ENCODE measurements around the gene TNFRSF19.
A peak's percentile ranks its signal among the peaks of the same experiment; 100 is the strongest.
"Not testable (repeated sequence)": the region's sequence is repeated elsewhere in the genome, so short reads cannot be mapped to it uniquely, and the experiment has no call there.

The TNFRSF19 gene

DNA sequence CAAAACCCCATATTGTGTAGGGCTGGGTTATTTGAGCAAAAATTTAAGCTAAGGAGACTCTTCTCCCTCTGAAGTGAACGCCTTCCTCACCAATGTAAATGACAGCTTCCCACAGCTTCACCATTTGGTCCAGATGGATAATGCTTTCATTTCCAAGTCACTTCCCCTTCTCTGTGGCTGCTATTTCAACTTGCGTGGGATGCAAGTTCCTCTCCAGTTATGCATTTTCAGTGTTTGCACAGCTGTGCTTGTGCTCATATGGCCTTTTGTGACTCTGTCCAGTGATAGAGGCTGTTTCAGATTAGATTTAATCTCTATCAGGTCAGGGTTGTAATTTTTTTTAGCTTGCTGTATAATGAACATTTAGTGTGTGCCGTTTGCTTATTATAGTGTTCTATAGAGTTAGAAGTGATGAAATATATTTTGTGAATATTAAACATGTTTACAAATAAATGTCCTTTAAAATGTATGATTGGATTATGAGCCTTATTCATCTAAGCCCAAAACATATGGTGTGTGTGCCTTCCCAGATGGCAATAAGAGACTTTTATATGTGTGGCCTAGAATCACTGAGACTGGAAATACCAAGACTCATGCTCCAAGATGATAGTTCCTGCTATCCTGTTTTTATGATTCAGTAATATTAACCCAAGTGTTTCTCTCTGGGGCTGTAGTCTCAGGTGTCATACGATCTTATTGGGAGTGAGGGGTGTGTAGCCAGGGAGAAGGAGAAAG, 86.6 kb downstream of the TNFRSF19 start:
- DNase-seq = peak; percentile 46

DNA sequence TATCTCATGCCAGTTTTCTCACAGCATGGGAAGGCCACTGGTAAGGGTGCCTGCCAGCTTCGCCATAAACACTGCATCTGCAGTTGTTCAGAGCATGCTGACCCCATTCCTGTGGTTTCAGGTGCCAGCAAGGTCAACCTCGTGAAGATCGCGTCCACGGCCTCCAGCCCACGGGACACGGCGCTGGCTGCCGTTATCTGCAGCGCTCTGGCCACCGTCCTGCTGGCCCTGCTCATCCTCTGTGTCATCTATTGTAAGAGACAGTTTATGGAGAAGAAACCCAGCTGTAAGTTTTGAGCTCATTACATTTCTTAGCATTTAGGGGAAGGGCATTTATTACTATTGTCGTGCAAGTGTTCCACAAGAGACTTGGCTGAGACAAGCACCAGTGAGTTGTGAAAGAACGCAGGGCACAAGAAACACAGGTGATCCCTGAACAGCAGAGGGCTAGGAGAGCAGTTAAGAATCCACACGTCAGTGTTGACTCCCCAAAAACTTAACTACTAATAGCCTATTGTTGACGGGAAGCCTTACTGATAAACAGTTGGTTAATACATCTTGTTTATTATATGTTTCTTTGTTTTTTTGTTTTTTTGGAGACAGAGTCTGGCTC, 88.8 kb downstream of the TNFRSF19 start:
- DNase-seq = no peak

- DNase-seq = no peak
Measured at GRCh38 chr13:23660249-23660648, 90.0 kb downstream of the TNFRSF19 start.

DNA sequence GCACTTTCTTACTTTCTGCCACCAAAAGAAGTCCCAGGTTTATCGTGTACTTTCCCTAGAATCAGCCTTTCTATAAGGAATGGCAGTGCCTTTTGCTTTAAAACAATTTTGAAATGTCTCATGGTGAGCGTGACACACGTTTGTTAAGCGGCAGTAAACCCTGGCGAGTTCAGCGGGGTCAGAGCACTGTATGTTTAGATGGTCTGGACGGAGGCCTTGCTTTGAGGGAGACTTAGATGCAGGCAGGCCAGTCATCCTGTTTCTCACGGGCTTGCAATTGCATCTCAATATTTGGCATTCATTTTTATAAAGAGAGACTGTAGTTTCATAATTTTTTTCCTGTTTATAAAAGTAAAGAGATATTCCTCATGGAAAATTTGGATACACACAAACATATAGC, 96.4 kb downstream of the TNFRSF19 start:
- DNase-seq = no peak

DNA sequence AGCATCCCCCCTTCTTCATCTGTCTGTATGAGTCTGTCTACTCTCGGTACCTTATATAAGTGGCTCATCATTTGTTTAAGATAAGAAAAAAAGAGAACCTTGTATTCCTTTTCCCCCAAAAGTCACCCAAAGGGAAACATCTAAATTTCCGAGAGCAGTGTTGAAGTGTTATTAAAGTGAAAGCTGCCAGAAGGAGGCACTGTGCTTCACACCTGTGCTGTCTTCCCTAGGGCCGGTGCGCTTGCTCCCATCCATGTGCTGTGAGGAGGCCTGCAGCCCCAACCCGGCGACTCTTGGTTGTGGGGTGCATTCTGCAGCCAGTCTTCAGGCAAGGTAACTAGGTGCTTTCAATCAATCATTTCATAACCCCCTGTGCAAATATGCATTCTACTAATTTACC, 97.5 kb downstream of the TNFRSF19 start:
- DNase-seq = no peak

DNA sequence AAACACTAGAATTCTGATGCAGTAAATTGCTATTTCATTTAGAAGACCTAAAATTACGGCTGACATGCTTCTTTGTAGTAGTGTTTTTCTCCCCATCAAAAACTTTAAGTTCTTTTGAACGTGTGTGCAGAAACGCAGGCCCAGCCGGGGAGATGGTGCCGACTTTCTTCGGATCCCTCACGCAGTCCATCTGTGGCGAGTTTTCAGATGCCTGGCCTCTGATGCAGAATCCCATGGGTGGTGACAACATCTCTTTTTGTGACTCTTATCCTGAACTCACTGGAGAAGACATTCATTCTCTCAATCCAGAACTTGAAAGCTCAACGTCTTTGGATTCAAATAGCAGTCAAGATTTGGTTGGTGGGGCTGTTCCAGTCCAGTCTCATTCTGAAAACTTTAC, 98.3 kb downstream of the TNFRSF19 start:
- peak; percentile 72 for DNase-seq

- DNase-seq = no peak
Measured at GRCh38 chr13:23670793-23671192, 100.6 kb downstream of the TNFRSF19 start.

GRCh38 chr13:23671377-23671776, 101.2 kb downstream of the TNFRSF19 start:
- peak; percentile 75 for DNase-seq

DNA sequence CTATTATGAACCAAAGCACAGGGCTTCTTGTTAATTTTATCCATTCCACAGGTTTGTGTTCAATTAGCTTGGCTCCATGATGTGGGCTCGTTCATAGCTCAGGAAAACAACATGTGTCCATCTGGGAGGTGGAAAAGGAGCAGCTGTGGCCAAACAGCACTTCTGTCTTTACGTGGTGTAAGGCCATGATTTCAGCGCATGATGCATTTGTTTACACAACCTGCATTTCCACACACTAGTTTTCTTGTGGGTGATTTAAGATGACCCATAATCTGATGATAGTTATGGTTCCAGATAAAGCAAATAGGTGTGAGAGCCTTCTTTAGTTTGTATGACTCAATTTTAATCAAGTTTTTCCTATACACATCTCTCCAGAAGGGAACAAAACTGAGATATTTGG, 101.7 kb downstream of the TNFRSF19 start:
- no peak for DNase-seq

DNA sequence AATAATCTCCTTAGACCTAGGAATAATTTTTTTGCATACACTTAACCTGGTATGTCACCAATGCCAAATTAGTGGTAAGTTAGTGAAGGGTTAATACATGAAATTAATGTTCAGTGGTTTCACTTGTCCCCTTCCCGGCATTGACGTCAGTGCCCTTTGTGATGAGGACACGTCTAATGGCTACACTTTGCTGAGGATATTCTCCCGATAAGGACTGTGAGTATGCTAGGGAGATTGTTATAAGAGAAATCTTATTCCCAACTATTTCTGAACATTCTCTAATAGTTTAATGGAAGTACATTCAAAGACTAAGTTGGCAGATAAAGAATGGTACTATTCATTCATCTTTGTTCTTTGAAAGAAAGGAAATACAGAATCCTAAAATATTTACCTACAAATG, 102.4 kb downstream of the TNFRSF19 start:
- no peak for DNase-seq

DNA sequence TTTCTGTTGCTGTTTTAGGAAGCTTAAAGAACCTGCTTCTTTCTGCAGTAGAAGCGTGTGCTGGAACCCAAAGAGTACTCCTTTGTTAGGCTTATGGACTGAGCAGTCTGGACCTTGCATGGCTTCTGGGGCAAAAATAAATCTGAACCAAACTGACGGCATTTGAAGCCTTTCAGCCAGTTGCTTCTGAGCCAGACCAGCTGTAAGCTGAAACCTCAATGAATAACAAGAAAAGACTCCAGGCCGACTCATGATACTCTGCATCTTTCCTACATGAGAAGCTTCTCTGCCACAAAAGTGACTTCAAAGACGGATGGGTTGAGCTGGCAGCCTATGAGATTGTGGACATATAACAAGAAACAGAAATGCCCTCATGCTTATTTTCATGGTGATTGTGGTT, 103.1 kb downstream of the TNFRSF19 start:
- DNase-seq = peak; percentile 92

GRCh38 chr13:23673867-23674605, 103.8 kb downstream of the TNFRSF19 start:
- no peak for DNase-seq

- peak; percentile 92 for DNase-seq
Measured at GRCh38 chr13:23674795-23675640, 104.8 kb downstream of the TNFRSF19 start.

- not testable (repeated sequence) for DNase-seq
Measured at GRCh38 chr13:23677679-23678288, 107.6 kb downstream of the TNFRSF19 start.

DNA sequence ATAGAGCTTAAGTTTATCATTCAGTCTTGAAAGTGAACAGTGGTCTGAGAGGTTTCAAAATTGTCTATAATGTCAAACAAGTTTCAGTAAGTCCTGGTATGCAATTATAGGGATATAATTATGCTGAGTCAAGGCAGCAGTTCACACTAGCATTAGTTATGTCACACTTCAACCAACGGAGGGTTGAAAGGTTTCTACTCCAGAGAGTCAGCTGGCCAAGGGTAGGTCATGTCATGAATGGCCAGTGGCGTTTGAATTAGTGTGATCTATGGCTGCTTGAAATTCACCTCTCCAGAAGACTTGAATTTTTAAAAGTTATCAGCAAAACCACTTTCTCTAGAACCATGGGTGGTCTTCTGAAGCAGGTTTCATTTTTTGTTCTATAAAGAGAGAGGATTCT, 108.6 kb downstream of the TNFRSF19 start:
- DNase-seq = no peak

GRCh38 chr13:23679220-23679619, 109.0 kb downstream of the TNFRSF19 start:
- DNase-seq = peak; percentile 58

- DNase-seq = no peak
Measured at GRCh38 chr13:23680845-23681669, 110.8 kb downstream of the TNFRSF19 start.

DNA sequence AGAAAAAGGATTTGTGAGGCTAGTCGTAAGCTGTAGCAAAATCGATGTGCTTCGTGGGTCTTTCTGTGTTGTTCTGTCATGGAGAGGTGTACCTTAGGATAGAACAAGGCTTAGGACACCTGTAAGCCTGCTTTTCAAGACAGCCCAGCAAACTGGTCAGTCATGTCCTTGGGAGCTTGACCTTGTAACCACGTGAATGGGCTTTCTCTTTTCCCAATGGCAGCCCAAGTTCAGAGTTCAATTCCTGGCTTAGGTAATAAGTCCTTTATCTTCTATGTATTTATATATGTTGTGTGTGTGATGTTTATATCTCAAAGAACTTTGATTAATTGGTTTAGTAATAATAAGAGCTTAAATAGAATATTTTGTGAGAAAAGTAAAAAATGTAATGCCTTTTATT, 112.9 kb downstream of the TNFRSF19 start:
- no peak for DNase-seq

DNA sequence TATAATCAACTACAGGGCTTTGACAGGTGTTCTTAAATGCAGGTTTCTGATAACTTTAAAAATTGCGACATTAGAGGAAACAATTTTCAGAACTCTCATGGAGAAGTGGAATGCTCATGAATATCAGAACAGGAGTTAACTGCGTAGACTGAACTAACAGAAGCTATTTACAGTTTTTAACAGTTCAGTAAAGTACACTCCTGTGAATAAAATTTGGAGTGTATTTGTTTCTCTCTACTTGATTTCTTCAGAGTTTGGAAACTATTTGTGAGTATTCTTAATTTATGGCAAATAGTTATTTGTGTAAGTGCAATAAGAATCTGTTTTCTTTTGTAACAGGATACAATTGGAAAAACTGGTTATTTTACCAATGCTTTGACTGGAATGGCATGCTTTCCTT, 114.4 kb downstream of the TNFRSF19 start:
- no peak for DNase-seq

DNA sequence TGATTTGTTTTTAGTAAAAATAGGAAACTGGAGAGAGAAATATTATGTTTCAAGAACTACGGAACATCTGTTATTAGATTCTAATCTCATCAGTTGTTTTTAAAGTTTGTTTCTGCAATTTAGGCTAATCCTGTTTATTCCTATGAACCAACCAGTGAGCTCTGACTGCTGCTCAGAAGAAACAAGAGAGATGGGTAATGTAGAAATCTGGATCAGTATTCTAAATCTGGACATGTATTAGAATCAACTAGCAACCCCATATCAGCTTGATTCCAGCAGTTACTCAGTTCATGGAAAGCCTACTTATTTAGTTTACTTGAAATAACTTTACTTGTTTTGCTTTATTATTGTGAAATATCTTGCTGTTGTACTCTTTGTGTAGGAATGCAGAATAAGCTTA, 115.2 kb downstream of the TNFRSF19 start:
- DNase-seq = no peak

DNA sequence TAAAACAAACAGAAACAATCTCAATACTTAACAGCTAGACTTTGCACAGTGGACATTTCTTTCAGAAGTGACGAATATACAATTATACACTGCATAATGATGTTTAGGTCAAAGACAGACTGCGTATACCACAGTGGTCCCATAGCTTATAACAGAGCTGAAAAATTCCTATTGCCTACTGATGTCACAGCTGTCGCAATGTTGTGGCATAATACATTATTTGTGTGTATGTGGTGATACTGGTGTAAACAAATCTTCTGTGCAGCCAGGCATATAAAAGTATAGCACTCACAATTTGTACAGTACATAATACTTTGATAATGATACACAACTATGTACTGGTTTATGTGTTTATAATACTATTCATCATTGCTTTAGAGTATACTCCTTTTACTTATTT, 116.7 kb downstream of the TNFRSF19 start:
- DNase-seq = no peak
